Stimulated activated CD4-positive, alpha-beta T cell treated with anti-CD3 and anti-CD28 coated beads, TNF-alpha, amount 100 ng/mL, for 48 hours (primary cell): ENCODE results near the gene SUPT20H.
"Not testable (repeated sequence)": the region's sequence is repeated elsewhere in the genome, so short reads cannot be mapped to it uniquely, and the experiment has no call there.

ENCODE experiments used
- DNase-seq, 3 donors: peaks; one replicate each; pipeline ENCODE4 v3.0.0-alpha.2; 2020; ENCODE audit warnings: low read depth in 3 of 3

Gene SUPT20H

DNA sequence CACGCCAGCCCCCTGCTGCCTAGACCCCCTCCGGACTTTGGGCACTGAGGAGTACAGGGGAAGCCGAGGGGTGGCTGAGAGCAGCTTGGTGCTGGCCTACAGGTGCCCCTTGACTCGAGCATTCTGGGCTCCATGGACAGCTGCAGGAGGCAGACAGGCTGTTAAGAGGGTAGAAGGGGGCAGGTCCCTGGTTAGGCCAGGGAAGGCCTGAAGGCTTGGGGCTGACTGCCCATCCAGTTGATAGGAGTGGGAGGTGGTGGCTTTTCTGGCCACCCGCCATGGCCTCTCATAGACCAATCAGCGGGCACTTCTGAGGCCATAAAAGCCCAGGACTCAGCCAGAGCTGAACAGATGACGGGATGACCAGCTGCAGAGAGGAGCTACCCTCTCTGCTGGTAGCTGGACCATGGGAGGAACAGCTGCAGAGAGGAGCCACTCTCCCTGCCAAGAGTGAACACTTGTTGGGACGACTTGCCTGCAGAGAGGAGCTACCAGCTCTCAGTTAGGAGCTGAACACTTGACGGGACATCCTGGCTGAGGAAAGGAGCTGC is 10.7 kb upstream of the SUPT20H start:
- no peak for DNase-seq

DNA sequence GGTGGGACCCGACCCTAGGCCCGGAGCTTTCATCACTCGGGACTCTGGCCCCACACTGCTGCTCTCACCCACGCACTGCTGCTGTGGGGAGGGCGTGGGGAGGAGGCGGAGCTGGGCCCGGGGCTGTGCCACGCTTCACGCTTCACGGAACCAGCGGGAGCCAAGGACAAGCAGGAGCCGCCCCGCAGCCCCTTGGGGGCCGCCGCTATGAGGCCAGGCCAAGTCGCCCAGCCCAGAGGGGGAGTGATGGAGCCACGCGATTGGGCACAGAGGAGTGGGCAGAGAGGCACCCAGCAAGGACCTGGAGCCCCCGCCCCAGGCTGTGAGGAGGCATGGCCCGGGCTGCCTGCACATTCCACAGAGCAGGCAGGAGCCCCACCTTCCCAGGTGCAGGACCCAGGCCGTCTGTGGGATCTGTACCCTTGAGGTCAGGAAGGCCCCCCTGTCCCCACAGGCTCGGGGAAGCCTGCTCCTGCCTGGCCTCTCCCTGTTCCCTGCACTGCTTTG is 10.2 kb upstream of the SUPT20H start:
- no peak for DNase-seq

DNA sequence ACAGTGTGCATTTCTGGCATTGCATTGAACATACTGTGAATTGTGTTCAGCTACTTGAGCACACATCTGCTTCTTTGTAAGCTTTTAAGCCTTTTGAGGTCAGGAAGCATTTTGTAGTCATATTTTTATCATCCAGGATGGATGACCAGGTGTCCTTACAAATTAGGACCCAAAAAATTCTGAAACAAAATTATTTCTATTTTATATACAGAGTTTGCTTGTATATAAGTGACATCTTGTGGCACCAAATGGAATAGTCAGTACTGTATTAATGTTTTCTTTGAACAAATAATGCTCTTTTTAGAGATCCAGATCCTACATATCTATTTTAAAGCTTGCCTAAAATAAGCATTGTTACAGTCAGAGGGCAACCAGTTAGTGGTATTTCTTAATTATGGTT is 9.5 kb upstream of the SUPT20H start:
- DNase-seq, result no peak

DNA sequence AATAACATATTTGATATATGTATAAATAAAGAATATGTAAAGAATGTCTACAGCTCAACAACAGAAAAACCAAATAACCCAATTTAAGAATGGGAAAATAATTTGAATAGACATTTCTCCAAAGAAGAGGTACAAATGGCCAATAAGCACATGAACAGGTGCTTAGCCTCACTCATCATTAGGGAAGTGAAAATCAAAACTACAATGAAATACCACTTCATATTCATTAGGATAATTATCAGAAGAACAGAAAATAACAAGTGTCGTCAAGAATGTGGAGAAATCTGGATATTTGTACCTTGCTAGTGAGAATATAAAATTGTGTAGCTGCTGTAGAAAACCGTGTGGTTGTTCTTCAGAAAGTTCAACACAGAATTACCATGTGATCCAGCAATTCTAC is 8.4 kb upstream of the SUPT20H start:
- no peak for DNase-seq

DNA sequence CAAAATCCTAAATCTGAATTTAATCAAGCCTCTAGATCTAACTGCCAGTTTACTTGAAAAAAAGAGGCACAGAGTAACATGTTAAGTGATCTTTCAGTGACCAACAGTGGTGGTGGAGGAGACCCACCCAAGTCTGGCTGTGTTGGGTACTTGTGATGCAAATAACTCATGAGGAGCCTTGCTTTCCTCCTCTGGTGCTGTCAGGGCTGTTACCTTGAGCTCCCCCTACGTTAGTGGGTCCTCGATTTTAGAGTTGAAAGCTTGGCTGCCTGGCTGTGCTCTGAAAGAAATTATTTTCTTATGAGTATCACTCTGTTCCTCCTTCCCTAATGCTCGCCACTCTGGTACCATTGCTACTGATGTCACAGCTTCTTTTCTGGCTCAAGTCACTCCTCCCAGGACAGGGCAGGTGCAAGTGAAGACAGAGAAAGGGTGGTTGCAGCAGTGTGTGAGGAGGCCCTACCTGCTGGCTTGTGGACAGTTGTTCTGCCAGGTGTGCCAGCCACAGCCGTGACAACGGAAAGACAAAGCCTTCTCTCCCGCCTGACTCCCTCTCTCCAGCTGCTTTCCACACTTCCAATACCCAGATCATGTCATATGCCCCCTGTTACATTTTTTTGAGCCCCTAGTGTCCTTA is 6.5 kb upstream of the SUPT20H start:
- DNase-seq, result no peak

DNA sequence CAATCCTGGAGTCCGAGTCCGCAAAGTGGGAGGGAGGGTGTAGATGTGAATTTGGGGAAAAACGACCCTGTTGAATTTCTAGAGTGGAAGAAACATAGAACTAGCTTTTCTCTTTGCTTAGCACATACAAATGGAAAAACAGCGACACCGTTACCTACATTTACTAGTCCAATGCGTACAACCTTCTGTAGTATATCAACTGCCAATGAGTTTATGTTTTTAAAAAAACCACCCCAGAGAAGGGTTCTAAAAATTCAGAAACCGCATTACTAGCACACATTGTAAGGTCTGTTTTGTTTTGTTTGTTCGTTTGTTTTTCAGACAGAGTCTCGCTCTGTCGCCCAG is 332 bp upstream of the SUPT20H start:
- no peak for DNase-seq

DNA sequence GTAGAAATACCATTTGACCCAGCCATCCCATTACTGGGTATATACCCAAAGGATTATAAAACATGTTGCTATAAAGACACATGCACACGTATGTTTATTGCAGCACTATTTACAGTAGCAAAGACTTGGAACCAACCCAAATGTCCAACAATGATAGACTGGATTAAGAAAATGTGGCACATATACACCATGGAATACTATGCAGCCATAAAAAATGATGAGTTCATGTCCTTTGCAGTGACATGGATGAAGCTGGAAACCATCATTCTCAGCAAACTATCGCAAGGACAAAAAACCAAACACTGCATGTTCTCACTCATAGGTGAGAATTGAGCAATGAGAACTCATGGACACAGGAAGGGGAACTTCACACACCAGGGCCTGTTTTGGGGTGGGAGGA is 3.3 kb downstream of the SUPT20H start:
- not testable (repeated sequence) for DNase-seq

DNA sequence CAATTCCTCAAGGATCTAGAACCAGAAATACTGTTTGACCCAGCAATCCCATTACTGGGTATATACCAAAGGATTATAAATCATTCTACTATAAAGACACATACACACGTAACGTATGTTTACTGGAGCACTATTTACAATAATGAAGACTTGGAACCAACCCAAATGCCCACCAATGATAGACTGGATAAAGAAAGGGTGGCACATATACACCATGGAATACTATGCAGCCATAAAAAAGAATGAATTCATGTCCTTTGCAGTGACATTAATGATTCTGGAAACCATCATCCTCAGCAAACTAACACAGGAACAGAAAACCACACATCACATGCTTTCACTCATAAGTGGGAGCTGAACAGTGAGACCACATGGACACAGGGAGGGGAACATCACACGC is 6.4 kb downstream of the SUPT20H start:
- DNase-seq, result not testable (repeated sequence)

DNA sequence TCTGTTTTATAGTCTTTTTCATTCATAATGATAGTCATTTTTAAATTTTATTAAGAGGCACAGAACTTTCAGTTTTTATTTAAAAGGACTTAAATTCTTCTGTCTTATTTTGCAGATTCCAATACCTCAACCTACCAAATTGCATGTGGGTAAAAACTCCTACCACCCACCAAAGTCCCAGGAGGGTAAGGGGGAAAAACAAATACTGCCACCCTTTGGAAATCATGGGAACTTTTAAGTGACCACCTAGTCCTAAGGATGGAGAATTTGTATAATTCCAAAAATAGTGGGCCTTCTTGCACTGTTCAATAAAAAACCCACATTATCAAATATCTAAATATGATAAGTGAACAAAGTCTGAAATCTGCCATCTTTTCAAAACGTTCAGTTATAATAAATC is 9.7 kb downstream of the SUPT20H start:
- DNase-seq, result no peak

DNA sequence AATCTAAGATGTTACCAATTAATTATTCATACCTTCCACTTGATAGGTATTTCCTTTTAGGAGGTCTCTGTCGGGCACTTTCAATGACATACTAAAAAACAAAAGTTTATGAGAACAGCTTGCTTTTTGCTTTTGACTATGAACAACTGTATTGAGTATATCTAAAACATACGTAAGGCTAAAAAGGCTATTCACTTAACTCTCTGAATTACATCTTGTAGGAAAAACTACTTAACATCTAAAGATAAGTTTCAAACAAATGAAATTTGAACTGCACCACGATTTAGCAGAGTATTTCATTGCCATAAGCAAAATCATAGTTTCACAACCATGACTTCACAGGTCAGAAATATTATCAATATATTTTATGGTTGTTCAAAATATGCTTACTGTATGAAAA is 11.6 kb downstream of the SUPT20H start:
- DNase-seq, result no peak

DNA sequence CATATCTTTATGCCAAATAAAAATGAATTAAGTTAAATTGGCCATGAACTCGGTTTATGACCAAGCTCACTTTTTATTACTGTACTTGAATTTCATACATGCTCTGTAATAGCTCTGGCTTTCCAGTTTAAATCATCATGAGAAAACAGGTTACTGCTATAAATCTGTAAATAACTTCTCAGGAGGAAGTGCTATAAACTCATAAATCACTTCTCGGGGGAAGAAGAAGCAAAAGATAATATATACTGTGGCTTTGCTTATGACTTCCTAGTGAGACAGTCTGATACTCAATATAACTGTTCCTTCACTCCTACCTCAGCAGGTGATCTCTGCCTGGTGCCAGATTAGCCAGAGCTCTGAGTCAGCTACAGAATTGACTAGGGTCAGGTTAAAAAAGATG is 12.5 kb downstream of the SUPT20H start:
- DNase-seq, result no peak

DNA sequence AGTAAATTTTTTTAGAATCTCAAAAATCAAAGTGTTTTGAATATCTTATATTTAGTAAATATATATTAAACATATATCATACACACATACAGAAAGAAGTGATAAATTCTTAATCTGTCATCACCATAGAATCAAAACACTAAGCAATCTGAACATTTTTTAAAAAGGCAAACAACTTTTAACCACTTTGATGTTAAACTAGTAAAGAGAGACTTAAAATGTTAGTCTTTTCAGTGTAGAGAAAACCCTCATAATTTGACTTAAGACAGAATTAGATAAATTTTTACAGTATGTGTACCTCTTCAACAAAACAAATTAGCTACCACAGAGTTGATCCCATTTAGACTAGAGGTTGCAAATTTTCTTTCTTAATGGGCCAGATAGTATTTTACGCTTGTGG is 13.4 kb downstream of the SUPT20H start:
- DNase-seq, result no peak

DNA sequence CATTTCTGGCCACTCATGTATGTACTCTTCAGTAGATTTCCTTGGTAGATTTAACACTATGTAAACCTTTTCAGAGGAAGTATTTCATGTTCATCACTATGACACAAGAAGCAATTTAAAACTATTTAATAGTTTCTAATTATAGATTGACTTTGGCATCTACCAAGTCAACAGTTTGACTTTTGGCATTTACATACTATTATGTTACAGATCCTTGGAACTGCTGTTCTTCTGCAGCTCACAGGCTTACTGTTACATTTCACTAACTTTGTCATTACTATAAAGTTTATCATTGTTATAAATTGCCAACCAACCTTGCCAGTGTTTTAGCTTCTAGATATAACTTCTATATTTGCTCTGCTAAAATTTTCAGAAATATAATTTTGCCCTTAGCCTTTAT is 18.7 kb downstream of the SUPT20H start:
- no peak for DNase-seq

DNA sequence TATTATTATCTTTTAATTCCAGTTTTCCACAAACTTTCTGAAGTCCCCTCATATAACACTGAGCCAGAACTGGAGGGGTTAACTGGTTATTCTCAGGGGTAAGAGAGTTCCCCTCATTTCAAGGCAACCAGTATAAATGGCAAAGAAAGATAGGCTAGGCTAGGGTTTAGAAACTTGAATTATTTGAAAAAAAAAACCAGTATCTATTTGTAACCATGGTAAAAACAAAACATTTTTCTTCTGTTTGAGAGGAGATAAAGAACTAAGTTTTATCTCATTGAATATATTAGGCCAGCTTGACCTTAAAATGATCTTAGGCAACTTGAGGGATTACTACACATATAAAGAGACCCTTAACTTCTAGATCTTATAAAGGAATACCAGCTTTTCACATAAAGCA is 19.6 kb downstream of the SUPT20H start:
- no peak for DNase-seq

DNA sequence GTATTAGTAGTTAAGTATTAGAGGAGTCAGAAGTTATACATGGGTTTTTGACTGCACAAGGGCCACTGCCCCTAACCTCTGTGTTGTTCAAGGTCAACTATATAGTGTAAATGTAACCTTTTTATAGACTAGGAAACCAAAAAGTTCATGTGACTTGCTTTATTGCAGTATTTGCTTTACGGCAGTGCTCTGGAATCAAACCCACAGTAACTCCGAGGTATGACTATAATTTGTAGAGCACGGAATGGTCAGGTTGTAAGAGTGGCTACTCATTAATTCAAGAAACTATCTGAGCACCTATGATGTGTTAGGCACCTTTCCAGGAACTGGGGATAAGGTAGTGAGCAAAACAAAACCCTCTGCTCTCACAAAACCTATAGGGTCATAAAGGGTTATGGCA is 22.2 kb downstream of the SUPT20H start:
- no peak for DNase-seq

DNA sequence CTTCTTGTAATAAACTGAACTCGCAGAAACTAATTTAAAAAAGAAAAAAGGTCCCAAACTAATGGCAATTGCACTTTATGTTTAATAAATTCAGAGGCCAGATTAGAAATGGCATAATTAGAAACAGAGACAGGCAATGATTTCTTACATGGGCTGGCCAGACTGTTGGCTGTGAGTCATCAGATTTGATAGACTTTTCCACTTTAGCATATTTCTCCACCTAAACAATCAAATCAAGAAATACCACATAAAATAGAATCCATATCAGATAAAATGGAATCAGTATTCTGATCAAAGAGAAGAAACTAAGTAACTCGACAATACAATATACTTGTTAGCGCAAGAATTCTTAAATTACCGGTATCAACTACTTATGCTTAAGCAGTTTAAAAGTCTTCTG is 29.9 kb downstream of the SUPT20H start:
- DNase-seq, result no peak

DNA sequence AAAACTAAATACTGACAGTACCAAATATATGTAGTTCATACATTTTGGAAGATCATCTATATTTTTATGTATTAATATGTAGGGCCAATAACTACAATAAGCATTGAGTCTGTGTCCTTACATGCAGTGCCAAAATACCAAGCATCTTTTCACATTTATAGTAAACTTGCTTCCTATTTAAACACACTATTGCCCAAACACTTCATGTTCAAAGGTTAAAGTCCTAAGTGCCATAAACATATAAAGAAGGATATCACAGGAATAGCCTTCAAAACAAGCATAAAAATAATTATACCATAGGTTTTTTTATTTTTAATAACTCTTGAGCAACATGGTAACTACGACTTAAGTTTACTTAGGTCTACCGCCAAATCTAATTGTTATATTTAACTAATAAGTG is 31.8 kb downstream of the SUPT20H start:
- DNase-seq, result no peak

DNA sequence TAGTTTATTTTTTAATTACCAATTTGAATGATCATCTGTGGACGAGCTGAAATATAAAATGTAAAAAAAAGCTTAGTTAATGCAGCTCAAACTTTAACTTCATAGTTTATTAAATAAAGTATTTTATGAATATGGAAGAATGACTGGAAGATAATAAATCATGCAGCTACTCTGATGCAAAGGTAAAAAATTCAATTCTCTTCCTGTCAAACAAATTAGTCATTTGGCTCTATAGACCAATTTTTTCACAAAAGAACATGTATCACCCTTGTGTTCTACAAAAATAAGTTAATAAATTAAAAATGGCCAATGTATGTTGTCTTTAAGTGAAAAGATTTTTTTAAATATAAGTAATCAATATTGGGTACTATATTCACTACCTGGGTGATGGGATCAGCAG is 32.7 kb downstream of the SUPT20H start:
- no peak for DNase-seq

DNA sequence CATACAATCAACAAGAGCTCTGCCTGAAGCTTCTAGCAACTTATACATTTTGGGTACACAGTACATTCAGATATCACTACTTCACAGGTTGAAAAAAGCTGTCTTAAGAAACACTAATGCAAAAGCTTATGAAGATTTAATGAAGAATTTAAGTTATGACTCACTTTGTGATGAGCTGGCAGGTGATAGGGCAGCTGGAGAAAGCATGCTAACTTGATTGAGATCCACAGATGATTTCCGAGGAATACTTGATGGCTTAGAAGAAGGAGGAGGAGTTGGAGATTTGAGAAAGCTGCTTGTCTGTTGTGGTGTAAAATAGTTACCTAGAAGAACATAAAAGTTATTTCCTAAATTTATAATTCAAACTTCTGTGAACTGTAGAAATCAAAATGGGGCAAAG is 35.6 kb downstream of the SUPT20H start:
- DNase-seq, result no peak

DNA sequence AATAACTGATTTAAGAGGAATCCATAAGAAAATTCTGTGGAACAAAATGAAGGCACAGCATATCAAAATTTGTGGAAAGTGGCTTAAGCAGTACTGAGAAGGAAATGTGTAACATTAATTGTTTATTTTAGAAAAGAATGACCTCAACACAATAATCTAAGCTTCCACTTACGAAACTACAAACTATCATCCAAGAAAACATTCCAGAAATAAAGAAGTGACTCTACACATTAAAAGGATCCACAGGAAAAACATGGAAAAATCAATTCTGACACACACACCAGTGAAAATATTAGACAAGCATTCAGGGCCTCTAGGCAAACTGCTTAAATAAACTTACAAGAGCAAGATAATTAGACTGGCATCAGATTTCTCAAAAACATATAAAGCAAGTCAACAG is 44.9 kb downstream of the SUPT20H start:
- DNase-seq, result no peak

DNA sequence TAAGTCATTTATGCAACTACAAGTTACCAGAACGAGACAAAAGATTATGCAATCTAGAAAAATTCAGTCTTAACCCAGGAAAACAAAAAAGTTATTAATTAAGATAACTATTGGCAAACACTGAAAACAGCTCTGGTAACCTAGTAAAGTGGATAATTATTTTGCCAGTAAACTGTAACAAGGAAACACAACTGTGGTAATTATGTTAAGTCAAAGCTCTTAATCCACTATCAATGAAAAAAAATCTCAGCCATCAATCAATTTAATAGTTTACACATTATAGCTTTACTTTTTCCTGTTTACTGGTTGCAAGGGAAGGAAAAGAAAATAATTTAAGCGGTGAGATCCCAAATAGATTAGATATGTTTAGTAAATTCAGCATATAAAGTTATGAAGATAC is 47.7 kb downstream of the SUPT20H start:
- DNase-seq, result no peak

DNA sequence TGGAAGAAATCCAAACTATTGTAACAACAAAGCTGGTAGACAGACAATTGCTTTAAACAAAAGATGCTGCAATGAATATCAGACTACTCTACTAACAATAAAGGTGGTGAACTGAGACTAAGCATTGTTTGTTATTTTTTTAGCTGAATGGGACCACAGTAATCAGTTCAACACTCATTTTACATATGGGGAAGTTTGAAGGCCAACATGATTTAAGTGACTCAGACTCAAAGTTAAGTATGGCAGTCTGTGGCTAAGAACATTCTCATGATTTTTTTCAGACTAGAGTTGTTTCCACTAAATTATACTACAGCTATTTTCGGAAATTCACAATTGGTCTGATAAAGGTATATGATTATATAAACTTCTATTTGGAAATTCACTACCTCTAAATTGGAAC is 48.5 kb downstream of the SUPT20H start:
- no peak for DNase-seq

DNA sequence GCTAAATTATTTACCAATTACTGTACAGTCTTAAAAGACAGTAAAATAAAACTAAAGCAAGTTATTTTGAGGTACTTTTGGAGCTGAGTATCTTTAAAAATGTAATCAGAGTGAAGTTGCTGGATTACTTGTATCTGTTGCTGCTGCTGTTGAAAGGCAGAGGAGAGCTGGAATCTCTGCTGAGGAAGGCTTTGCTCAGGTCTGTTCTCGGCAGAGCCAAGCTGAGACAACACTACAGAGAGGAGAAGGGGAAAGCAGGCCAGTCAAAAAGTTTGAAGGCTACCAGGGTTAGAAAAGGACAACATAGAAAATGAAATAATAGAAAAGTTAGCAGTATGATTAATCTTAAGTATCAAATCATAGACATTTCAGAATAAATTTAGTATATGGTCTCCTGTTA is 49.1 kb downstream of the SUPT20H start:
- DNase-seq, result no peak

DNA sequence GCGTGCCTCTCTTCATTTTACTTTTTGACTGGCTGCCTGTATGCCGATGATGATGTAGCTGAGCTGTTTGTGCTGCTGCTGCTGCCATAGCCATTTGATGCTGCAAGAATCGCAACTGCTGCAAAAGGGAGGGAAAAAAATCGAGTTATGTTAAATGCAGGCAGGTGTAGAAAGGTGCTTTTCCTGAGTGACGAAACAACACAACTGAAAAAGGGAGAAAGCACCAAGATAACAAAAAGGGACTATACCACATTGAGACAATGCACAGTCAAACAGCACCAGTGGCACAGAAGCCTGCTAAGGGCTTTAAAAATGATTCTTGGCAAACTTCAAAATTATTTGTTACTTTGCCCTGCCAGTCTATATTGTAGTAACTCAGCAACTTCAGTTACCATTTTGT is 49.8 kb downstream of the SUPT20H start:
- no peak for DNase-seq
